ES-I3 (cell line): ENCODE data around the gene TIGD2.

Experiments used
- H3K36me3 ChIP-seq: 2 replicates; pipeline ENCODE4 v1.6.1; 2013; ENCODE audit warnings: mild to moderate bottlenecking, low read length, control low read depth, moderate library complexity; ENCODE audit not compliant: insufficient read depth
- H3K4me1 ChIP-seq: 2 replicates; pipeline ENCODE4 v1.6.1; 2013; ENCODE audit warnings: mild to moderate bottlenecking, control low read depth, low read length; ENCODE audit not compliant: insufficient read depth
- H3K9ac ChIP-seq: 2 replicates; pipeline ENCODE4 v1.6.1; 2013; ENCODE audit warnings: low read depth, mild to moderate bottlenecking, low read length, moderate library complexity
- H3K9me3 ChIP-seq: 2 replicates; pipeline ENCODE4 v1.6.1; 2013; ENCODE audit warnings: mild to moderate bottlenecking, low read length, moderate library complexity; ENCODE audit not compliant: control insufficient read depth, insufficient read depth

Gene TIGD2

DNA sequence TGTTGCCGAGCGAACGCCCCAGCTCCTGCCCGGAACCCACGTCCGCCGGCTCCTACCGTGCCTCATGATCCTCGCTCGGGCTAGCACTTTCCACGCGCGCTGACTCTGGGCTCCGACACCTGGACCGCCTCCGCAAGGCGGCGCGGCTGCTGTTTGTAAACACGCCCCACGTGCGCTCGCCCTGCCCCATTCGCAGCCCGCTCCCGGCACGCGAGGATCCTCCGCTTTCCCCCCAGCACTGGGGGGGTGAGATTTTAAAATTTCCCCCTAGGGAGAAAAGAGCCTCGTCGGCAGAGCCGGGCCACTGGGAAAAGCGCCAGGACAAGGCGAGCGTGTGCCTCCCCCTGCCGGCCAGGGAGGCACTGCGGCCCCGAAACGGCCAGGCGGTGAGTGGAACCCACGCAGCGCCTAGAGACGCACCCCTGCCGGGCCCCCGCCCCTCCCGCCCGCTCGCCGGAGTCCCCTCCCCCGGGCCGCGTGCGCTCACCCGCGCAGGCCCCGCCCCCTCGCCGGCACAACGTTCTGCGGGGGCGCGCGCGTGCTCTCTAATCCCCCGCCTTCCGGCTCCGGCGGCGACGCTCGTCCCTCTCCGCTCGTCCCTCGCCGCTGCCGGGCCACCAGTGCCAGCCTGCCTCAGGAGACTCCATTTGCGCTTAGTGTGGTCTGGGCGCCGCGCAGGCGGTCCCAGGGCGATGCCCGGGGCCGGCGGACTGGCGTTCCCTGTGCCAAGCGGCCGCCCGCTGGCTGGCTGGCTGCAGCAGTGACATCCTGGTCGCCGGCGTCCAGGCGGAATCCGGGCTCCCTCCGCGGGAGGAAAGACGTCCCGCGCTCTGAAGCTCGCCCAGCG, at the start of gene TIGD2:
TSS of gene TIGD2 (plus strand) at position 548 of the 847 bp plus-strand sequence. CDS start 1,442 bp downstream, outside the sequence.
- Histone ChIP-seq H3K9me3 (peaks cover 2% of the 10 kb centered on the region; the same call in 1 of the 2 replicates), H3K9ac (peak within 1 kb of the TSS; percentile 90), H3K36me3 (0 out of 2 replicates have a peak, but pooled peaks cover 4% of the 10 kb centered on the region), H3K4me1 (no peaks in the 10 kb centered on the region; the same call in 1 of the 2 replicates)

DNA sequence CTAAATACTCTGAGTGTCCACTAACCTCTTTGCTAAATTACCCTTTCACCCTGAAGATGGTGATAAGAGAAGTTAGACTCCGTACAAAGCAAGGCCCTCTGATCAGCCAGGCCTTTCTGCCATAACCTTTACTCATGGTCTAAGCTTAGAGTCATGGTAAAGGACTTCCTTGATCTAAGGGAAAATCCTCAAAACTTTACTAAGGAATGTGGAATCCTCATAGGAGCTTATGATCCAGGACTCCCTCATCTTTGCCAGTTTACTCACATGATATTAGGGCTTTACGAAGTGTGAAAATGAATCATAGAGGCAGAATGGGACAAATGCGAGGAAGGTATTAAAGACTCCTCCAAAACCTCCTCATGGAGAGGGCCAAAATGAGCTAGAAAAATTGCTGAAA, 46.5 kb upstream of the TIGD2 start:
- Histone ChIP-seq H3K9me3 (peaks cover 11% of the 10 kb centered on the region; the same call in 1 of the 2 replicates), H3K36me3 (no peaks in the 10 kb centered on the region), H3K4me1 (no peaks in the 10 kb centered on the region), H3K9ac (no peak overlapping the region)

DNA sequence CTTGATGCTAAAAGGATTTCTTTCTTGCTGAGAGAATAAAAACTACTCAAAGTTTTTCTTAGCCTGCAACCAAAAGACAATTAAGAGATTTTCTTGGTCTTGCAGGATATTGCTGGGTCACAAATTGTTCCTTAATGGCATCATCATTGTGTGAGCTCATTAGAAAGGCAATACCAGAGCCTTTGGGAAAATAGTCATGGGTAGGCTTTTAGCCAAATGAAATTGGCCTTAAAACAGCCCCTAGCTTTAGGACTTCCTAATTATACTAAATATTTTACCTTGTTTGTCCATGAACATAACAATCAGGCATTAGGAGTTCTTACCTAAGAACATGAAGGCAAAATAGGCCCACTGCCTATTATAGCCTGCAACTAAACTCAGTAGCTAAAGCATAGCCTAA, 43.9 kb upstream of the TIGD2 start:
- Histone ChIP-seq H3K4me1 (no peaks in the 10 kb centered on the region), H3K36me3 (no peaks in the 10 kb centered on the region), H3K9ac (no peak overlapping the region), H3K9me3 (peaks cover 11% of the 10 kb centered on the region; the same call in 1 of the 2 replicates)

DNA sequence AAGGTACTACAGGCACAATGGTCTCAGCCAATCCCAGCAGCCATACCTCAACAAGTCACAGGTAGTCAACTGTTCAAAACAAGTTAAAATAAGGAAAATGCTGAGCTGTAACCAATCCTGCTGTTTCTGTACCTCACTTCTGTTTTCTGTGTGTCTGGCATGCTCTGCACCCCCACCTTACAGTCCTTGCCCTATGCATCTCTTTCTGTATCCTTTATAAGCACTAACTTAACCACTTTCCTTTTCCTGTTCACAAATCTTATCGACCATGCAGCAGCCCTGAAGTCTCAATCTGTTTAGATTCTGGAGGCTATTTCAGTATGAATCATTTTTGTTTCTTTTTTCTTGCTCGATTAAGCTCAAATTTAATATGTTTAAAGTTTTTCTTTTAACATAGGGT, 41.9 kb upstream of the TIGD2 start:
- Histone ChIP-seq H3K4me1 (no peaks in the 10 kb centered on the region), H3K36me3 (no peaks in the 10 kb centered on the region), H3K9ac (no peak overlapping the region), H3K9me3 (peaks cover 11% of the 10 kb centered on the region; the same call in 1 of the 2 replicates)

DNA sequence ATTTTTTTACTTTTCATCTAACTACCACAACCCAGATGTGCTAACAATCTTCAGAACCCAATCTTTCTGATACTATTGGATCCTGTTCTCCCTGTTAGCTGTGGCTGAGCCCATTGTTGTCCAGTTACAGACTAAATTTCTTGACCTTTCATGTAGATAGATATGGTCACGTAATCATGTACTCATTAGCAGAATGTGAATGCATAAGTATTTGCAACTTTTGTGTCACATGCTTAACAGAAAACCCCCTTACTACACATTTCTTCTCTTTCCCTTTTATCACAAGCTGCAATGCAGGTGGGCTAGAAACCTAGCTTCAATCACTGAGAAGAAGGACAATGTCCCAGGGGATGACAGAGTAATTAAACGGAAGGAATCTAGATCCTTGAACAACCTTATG, 41.3 kb upstream of the TIGD2 start:
- no peak overlapping the region for H3K9ac ChIP-seq
- H3K36me3 ChIP-seq, result no peaks in the 10 kb centered on the region
- H3K9me3 ChIP-seq, result 0 out of 2 replicates have a peak, but pooled peaks cover 11% of the 10 kb centered on the region
- no peaks in the 10 kb centered on the region for H3K4me1 ChIP-seq

DNA sequence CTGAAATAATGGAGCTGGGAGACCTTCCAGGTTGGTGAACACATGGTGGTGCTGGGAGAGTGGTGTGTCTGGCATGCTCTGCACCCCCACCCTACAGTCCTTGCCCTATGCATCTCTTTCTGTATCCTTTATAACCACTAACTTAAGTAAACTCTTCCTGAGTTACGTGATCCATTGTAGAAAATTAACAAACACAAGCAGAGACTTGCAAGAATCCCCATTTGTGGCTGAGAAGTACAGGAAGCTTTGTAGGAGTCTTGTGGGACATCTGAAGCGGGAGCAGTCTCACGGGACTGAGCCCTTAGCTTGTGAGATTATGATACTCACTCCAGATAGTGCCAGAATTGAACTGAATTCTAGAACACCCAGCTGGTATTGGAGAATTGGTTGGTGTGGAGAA, 40.0 kb upstream of the TIGD2 start:
- no peak overlapping the region for H3K9ac ChIP-seq
- no peaks in the 10 kb centered on the region for H3K4me1 ChIP-seq
- H3K9me3 ChIP-seq, result no peaks in the 10 kb centered on the region
- no peaks in the 10 kb centered on the region for H3K36me3 ChIP-seq

DNA sequence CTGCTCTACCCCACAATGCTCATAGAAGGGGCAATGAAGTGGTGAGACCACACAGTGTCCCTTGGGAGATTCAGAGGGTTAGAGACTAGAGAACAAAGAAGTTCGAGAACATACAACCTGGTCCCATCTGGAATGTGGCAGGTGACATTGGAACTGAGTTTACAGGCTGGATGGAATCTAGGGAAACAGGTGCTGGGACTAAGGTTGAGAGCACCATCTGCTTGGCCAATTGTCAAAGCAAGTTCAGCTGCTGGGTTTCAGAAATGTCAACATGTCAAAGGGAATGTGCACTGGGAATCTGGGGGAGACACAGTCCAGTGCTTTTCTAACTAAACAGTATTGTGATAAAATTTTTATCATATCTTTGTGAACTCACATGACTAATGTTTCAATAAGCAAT, 38.4 kb upstream of the TIGD2 start:
- Histone ChIP-seq H3K9ac (no peak overlapping the region), H3K4me1 (no peaks in the 10 kb centered on the region)

DNA sequence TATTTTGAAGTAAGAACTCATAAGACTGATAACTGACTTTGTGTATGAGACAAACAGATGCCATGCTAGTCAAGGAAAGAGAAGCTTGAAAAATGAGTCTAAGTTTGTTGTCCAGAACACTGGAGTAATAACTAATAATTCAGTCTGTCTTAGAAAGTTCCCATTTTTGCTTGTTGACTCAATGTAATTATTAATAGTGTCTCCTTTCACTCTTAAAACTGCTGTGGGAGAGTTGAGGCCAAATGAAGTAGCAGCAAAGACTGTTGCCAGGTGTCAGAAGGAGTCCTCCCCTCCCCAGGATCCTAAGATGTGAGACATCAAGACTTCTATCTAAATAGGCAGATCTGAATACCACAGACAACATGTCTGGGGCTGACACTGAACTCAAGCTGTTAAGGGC, 33.6 kb upstream of the TIGD2 start:
- H3K9ac ChIP-seq, result no peak overlapping the region
- H3K36me3 ChIP-seq, result no peaks in the 10 kb centered on the region
- H3K4me1 ChIP-seq, result no peaks in the 10 kb centered on the region
- peaks cover 3% of the 10 kb centered on the region; the same call in 1 of the 2 replicates for H3K9me3 ChIP-seq

More for the DNA sequence above, 38.4 kb upstream of the TIGD2 start:
- no peaks in the 10 kb centered on the region for H3K36me3 ChIP-seq
- H3K9me3 ChIP-seq, result peaks cover 3% of the 10 kb centered on the region; the same call in 1 of the 2 replicates

DNA sequence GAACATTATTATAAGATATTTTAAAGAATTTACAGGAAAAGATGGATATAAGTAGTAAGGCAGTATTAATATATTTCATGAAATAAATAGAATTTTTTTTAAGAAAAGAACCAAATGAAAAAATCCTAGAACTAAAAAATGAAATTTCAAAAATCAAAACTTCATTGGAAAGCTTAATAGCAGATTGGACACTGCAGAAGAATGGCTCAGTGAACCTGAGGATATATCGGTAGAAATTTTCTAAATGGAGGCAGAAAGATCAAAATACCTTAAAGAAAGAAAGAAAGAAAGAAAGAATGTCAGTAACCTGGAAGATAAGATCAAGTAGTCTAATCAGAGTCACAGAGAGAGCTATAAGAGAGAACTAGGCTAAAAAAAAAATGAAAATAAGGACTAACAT, 33.0 kb upstream of the TIGD2 start:
- H3K4me1 ChIP-seq, result no peaks in the 10 kb centered on the region
- no peak overlapping the region for H3K9ac ChIP-seq
- H3K9me3 ChIP-seq, result peaks cover 3% of the 10 kb centered on the region; the same call in 1 of the 2 replicates
- no peaks in the 10 kb centered on the region for H3K36me3 ChIP-seq

DNA sequence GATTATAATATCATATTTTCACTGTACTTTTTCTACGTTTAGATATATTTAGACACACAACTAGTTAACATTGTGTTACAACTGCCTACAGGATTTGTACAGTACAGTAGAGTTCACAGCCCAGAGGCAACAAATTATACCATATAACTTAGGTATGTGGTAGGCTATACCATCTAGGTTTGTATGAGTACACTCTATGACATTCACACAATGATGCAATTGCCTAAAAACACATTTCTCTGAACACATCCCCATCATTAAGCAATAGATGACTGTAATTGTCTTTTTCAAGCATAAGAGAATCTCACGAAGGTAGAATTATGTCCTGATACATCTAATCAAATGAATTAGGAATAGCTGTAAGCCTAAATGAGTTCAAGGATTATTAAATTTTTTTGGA, 12.3 kb upstream of the TIGD2 start:
- Histone ChIP-seq H3K9me3 (no peaks in the 10 kb centered on the region), H3K36me3 (no peaks in the 10 kb centered on the region), H3K4me1 (no peaks in the 10 kb centered on the region)

DNA sequence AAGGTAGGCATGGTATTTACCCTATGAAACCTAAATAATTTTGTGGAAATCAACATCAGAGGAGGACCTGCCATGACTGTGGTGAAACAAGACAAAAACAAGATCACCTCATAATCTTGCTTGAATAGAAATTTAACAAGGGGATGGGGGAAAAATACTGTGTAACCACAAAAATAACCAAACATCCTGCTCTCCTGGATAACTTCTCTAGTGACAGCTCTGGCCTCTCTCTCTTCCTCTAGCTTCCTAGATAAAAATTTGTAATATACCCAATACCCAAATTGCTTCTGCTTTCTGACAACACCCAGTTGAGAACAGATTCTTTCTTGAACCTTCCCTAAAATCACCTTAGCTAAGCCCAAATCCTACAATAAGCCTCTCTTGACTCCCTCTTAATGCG, 11.9 kb upstream of the TIGD2 start:
- Histone ChIP-seq H3K9me3 (no peaks in the 10 kb centered on the region), H3K36me3 (no peaks in the 10 kb centered on the region), H3K4me1 (no peaks in the 10 kb centered on the region), H3K9ac (no peak overlapping the region)

More for the DNA sequence above, 12.3 kb upstream of the TIGD2 start:
- H3K9ac ChIP-seq, result no peak overlapping the region

DNA sequence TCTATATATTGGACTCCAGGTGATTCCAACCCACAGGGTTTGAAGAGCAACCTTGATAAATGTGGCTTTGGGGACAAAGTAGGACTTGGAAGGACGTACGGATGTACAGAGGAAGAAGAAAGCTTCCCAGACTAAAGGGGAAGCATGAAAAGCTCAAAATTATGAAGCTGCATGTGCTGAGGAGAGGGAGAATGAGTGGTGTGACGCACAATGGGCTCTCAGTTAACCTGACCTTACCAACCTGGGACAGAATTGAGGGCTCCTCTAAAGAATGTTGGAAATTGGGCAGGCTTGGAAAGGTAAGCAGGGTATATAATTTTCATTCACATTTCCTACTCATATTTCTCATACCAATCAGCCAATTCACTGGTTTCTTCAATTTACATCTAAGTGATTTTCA, 10.5 kb upstream of the TIGD2 start:
- H3K9me3 ChIP-seq, result no peaks in the 10 kb centered on the region
- no peak overlapping the region for H3K9ac ChIP-seq
- no peaks in the 10 kb centered on the region for H3K36me3 ChIP-seq
- H3K4me1 ChIP-seq, result no peaks in the 10 kb centered on the region

DNA sequence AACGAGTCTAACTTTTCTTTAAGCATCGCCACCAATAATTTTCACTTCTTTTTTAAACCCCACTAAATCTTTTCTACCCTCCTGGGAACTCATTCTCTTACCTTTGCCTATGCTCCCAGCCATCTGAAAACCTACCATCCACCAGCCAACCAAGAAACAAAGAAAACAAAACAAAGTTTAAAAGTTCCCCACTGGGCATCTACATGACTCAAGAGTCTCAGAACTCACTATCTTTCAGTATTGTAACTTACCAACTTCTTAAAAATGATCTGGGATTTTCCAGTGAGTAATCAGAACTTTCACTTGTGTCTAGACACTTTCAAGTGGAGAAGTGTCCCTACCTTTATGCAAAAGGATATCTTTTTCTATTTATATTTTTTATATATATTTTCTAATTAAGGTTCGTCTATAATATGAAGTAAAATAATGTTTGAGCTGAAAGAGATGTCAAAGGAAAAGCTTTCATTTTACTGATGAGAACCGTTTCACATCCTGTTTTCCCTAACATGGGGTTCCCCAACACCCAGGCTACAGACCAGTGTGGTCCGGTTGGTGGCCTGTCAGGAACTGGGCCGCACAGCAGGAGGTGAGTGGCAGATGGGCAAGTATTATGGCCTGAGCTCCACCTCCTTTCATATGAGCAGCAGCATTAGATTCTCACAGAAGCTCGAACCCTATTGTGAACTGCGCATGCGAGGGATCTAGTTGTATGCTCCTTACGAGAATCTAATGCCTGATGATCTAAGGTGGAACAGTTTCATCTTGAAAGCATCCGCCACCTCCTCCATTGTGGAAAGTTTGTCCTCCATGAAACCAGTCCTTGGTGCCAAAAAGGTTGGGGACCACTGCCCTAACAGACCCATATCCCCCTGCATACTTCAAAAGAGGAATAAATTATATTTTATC, 9.8 kb upstream of the TIGD2 start:
- no peaks in the 10 kb centered on the region for H3K36me3 ChIP-seq
- H3K9me3 ChIP-seq, result no peaks in the 10 kb centered on the region; the same call in 1 of the 2 replicates
- H3K4me1 ChIP-seq, result no peaks in the 10 kb centered on the region
- H3K9ac ChIP-seq, result no peak overlapping the region

DNA sequence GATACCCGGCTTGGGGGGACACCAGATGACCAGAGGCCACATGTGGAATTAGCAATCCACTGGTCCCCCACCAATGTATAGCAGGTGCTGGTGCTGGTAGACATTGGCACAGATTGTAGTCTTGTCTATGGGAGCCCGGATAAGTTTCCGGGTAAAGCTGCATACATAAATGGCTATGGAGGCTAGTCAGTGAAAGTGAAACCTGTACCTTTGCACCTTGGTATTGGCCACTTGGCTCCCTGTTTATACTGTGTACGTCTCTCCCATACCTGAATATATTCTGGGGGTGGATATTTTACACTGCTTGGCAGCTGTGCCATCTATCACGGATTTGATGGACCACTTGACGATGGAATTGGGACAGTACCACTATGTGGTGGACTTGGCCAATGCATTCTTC, 5.6 kb upstream of the TIGD2 start:
- Histone ChIP-seq H3K9ac (no peak overlapping the region), H3K4me1 (no peaks in the 10 kb centered on the region; the same call in 1 of the 2 replicates), H3K36me3 (no peaks in the 10 kb centered on the region), H3K9me3 (peaks cover 2% of the 10 kb centered on the region; the same call in 1 of the 2 replicates)
